Fibroblast of mammary gland (primary cell): ENCODE results near the gene AKR1A1.
A peak's percentile ranks its signal among the peaks of the same experiment; 100 is the strongest.
"Not testable (repeated sequence)": the region's sequence is repeated elsewhere in the genome, so short reads cannot be mapped to it uniquely, and the experiment has no call there.

Experiments used
- DNase-seq: peaks from one replicate; pipeline ENCODE4 v3.0.0-alpha.2; 2010; ENCODE audit warnings: low read depth
- H3K4me3 ChIP-seq: 2 replicates; pipeline ENCODE4 v1.5.1; 2011; ENCODE audit warnings: low read depth, mild to moderate bottlenecking, low read length, moderate library complexity; ENCODE audit not compliant: control insufficient read depth
- TF ChIP-seq, protein P1 (sequence below): conservative IDR thresholded peaks from 2 replicates; pipeline ENCODE4 v1.5.1; 2011; ENCODE audit warnings: low read depth, low read length, inconsistent platforms; ENCODE audit not compliant: control insufficient read depth, insufficient read depth

The AKR1A1 gene

DNA sequence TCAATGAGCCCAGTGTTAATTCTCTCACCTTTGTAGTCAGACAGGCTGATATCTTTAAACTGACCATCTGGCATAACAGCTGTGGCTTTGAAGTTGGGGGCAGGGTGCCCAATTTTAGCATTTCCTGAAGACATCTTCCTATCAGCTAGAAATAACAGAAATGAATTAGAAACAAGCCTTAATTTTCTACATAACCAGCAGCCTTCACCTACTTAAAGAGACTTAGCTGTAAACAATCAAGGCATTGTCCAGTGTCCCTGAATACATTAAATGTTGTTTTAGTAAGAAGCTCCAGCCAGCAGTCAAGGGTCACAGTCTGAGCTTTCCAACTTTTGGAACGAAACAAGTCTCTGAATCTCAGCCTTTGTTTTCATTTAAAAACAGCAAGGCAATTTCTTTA is 31.7 kb upstream of the AKR1A1 start:
- TF ChIP-seq, protein P1, sequence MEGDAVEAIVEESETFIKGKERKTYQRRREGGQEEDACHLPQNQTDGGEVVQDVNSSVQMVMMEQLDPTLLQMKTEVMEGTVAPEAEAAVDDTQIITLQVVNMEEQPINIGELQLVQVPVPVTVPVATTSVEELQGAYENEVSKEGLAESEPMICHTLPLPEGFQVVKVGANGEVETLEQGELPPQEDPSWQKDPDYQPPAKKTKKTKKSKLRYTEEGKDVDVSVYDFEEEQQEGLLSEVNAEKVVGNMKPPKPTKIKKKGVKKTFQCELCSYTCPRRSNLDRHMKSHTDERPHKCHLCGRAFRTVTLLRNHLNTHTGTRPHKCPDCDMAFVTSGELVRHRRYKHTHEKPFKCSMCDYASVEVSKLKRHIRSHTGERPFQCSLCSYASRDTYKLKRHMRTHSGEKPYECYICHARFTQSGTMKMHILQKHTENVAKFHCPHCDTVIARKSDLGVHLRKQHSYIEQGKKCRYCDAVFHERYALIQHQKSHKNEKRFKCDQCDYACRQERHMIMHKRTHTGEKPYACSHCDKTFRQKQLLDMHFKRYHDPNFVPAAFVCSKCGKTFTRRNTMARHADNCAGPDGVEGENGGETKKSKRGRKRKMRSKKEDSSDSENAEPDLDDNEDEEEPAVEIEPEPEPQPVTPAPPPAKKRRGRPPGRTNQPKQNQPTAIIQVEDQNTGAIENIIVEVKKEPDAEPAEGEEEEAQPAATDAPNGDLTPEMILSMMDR = no peak
- no peak for DNase-seq
- H3K4me3 ChIP-seq = peak overlapping the region; percentile 97

DNA sequence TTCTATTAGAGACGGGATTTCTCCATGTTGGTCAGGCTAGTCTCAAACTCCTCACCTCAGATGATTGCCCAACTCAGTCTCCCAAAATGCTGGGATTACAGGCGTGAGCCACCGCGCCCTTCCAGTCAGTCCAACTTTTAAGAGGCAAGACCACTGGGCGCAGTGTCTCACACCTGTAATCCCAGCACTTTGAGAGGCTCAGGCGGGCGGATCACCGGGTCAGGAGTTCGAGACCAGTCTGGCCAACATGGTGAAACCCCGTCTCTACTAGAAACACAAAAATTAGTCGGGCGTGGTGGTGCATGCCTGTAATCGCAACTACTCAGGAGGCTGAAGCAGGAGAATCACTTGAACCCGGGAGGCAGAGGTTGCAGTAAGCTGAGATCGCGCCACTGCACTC is 30.9 kb upstream of the AKR1A1 start:
- peak overlapping the region; percentile 97 for H3K4me3 ChIP-seq
- DNase-seq = not testable (repeated sequence)

DNA sequence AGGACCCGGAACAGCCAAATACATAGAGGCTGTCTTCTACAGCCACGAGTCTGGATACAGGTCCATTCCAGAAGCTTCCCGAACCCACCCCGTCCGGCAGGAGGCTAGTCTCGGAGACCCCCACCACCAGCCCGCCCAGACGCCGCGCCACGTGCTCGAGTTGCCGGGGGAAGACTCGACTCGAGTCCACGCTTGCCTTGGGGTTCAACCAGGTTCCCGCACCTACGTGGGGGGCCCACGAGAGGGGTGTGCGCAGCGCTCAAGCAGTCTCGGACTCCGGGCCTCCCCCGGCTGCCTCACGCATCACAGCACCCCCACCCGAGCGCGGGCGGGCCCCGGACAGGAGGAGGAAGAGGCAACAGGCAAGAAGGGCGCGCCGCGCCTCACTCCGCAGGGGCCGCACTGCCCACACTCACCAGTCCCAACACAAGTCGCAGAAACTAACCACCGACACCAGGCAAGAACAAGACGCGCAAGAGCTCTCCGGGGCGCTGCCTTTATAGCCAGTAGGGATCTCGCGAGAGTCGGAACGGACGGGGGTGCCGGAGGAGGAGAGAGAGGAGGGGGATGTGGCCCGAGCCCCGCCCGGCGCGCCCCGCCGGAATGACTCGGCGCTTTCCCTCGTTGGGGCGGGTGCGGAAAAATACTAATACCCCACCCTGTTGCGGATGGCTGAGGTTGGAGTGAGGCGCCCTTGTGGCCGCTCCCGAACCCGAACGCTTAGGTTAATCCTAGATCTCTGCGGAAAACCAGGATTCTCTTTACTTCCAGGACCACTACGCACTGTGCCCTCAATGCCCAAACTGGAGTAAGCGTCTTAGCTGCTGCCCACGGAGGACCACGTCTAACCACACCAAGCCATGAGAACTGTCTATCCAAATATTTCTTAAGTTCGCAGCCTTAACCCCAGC is 29.0 kb upstream of the AKR1A1 start, which contains the start of gene PRDX1:
TSS of gene PRDX1 (minus strand) at position 472 of the 911 bp plus-strand sequence. CDS start 2,841 bp downstream, outside the sequence.
- TF ChIP-seq, protein P1 = no peak
- DNase-seq = peak; percentile 94
- H3K4me3 ChIP-seq = peak within 1 kb of the TSS; percentile 97

DNA sequence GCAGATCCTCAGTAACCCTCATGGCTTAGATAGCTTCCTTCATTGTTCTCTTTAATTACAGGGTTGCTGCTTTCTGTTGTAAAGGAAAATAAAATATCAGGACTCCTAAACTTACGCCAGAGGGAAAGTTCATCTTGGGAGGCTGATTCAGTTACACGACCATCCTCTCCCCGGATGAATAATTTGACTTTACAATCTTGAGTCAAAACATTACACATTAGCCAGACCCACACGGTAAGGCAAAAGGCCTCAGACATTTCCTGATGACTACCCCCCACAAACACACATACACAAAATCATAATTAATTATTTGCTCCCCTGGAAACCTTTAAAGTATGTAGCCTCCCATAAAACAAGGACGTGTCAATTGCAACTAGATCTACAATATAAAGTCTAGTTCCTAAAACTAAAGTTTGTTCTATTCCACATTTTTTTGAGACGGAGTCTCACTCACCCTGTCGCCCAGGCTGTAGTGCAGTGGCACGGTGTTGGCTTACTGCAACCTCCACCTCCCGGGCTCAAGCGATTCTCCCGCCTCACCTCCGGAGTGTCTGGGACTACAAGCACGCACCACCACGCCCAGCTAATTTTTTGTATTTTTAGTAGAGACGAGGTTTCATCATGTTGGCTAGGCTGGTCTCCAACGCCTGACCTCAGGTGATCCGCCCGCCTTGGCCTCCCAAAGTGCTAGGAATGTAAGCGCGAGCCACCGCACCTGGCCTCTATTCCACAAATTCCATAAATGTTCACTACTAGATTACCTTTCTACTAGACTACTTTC is 28.1 kb upstream of the AKR1A1 start:
- TF ChIP-seq, protein P1 = no peak
- peak overlapping the region; percentile 97 for H3K4me3 ChIP-seq
- peak; percentile 74 for DNase-seq

DNA sequence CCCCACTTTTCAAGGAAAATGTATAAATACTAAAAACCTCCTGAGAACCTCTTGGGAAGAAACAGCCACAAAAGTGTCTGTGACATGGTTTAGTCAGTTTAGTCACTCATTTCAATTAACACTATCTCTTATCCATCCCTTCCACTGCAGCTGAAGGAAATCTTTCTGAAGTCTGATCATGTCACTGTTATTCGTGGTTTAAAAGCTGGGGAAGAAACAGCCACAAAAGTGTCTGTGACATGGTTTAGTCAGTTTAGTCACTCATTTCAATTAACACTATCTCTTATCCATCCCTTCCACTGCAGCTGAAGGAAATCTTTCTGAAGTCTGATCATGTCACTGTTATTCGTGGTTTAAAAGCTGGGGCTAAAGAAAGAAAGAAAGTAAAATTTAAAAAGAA is 27.1 kb upstream of the AKR1A1 start:
- not testable (repeated sequence) for DNase-seq, H3K4me3 ChIP-seq

DNA sequence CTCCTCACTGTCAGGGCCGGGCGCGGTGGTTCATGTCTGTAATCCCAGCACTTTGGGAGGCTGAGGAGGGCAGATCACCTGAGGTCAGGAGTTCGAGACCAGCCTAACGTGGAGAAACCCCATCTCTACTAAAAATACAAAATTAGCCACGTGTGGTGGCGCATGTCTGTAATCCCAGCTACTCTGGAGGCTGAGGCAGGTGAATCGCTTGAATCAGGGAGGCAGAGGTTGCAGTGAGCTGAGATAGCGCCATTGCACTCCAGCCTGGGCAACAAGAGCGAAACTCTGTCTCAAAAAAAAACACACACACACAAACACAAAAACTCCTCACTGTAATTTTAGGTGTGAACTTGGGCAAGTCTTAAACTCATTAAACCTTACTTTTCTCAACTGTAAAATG is 26.7 kb upstream of the AKR1A1 start:
- DNase-seq, H3K4me3 ChIP-seq: not testable (repeated sequence)

DNA sequence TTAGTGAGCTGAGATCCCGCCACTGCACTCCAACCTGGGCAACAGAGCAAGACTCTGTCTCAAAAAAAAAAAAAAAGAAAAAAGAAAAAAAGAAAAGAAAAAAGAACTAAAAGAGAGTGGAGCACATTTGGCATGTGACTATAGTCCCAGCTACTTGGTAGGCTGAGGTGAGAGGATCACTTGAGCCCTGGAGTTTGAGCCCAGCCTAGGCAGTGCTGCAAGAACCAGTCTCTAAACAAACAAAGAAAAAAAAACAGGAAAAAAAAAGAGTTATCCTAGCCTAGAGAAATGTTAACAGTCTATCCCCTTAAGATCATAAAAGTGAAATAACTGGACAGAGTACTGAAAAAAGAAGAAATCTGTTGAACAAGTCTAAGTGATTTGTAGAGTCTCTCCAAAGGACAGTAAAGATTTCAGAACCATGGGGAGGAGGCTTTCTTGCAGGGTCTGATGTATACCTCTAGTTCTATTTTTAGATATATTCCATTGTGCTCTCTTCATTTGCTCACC is 24.4 kb upstream of the AKR1A1 start:
- DNase-seq = no peak
- TF ChIP-seq, protein P1 = no peak
- no peak overlapping the region for H3K4me3 ChIP-seq

DNA sequence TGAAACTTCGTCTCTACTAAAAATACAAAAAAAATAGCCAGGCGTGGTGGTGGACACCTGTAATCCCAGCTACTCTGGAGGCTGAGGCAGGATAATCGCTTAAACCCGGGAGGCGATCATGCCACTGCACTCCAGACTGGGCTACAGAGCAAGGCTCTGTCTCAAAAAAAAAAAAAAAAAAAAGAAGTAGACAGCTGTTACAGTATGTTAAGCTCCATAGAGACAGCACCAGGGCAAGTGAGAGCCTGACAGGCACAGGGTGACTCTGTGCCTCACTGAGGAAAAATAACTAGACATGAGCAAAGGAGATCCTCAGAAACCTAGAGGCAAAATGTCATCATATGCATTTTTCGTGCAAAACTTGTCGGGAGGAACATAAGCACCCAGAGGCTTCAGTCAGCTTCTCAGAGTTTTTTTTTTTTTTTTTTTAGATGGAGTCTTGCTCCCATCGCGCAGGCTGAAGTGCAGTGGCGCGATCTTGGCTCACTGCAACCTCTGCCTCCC is 19.9 kb upstream of the AKR1A1 start:
- TF ChIP-seq, protein P1 = no peak
- DNase-seq = no peak
- no peak overlapping the region for H3K4me3 ChIP-seq
